ENCODE results near the gene TENM3. TPM values are rescaled to one million over a fixed set of nuclear protein-coding genes. Genes with fewer than 3 reads are reported as not detected.

The TENM3 gene
- total RNA-seq, 1 experiment from 2014 or later, result 71.0 TPM

DNA sequence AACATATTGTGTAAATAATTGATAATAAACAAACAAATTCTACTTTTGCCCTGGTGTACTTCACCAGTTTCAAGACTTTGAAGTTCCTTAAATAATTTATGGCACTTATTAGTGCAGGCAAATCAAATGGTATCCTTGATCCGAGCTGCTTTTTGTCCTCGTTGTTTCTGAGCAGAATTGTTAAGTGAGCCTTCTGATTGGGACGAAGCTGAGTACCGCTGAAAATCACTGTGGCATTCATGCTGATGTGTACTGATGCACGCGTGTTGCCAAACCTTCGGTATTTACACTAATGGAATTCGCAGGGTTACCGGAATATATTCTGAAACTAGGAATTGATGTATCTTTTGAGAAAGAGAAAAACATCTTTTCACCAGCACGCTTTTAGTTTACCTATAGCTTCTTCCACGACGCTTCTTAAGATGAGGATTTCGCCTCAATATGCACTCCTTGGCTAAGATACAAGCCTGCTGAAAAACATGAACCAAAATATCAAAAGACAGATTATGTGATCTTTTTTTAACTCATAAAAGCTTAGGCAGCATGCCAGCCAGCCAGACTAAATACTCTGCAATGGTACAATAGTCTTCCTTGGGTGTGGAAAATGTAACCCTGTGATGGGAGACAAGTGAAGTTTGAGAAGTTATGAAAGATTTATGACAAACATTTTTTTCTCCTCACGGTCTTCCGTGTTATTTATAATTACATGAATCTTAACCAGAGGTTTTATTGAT, 48.9 kb upstream of the TENM3 start (continued):
- TF ChIP-seq, protein P1, sequence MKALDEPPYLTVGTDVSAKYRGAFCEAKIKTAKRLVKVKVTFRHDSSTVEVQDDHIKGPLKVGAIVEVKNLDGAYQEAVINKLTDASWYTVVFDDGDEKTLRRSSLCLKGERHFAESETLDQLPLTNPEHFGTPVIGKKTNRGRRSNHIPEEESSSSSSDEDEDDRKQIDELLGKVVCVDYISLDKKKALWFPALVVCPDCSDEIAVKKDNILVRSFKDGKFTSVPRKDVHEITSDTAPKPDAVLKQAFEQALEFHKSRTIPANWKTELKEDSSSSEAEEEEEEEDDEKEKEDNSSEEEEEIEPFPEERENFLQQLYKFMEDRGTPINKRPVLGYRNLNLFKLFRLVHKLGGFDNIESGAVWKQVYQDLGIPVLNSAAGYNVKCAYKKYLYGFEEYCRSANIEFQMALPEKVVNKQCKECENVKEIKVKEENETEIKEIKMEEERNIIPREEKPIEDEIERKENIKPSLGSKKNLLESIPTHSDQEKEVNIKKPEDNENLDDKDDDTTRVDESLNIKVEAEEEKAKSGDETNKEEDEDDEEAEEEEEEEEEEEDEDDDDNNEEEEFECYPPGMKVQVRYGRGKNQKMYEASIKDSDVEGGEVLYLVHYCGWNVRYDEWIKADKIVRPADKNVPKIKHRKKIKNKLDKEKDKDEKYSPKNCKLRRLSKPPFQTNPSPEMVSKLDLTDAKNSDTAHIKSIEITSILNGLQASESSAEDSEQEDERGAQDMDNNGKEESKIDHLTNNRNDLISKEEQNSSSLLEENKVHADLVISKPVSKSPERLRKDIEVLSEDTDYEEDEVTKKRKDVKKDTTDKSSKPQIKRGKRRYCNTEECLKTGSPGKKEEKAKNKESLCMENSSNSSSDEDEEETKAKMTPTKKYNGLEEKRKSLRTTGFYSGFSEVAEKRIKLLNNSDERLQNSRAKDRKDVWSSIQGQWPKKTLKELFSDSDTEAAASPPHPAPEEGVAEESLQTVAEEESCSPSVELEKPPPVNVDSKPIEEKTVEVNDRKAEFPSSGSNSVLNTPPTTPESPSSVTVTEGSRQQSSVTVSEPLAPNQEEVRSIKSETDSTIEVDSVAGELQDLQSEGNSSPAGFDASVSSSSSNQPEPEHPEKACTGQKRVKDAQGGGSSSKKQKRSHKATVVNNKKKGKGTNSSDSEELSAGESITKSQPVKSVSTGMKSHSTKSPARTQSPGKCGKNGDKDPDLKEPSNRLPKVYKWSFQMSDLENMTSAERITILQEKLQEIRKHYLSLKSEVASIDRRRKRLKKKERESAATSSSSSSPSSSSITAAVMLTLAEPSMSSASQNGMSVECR (CRISPR knock-in tag; IDR thresholded peaks at IDR 0.05; ENCODE audit: borderline replicate concordance), result no peak
- TF ChIP-seq, protein P2, sequence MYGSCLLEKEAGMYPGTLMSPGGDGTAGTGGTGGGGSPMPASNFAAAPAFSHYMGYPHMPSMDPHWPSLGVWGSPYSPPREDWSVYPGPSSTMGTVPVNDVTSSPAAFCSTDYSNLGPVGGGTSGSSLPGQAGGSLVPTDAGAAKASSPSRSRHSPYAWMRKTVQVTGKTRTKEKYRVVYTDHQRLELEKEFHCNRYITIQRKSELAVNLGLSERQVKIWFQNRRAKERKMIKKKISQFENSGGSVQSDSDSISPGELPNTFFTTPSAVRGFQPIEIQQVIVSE (CRISPR knock-in tag; IDR thresholded peaks at IDR 0.05; ENCODE audit: borderline replicate concordance), result no peak

DNA sequence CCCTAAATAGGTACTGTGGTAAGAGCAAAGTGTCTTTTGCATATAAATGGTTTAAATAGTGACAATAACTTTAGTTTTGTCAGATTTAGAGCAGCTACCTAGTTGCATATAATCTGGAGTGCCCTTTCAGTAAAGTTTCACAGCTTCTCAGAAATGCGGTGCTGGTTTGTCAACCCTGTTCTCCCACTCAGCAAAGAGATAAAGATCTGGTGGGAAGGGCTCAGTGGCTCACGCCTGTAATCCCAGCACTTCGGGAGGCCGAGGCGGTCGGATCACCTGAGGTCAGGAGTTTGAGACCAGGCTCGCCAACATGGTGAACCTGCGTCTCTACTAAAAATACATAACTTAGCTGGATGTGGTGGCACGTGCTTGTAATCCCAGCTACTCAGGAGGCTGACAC, 45.6 kb upstream of the TENM3 start:
- Mint-ChIP-seq H3K9me3 (no peaks in the 10 kb centered on the region), H3K36me3 (no peaks in the 10 kb centered on the region)

DNA sequence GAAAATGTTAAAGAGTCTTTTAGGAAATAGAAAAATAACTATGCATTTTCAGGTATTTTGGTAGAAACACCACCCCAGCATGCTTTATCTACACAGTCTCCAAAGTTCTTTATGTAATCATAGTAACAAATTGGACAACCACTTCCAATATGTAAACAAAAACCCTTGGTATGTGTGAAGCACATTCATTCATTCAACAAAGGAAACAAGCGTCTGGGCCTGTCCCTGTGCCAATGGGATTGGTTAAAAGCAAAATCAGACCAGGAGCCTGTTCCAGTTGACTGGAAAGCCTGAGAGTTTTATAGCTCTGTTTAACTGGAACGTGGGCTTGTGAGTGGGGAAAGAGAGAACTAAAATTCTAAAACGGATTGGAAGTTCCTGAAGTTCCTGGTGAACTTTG, 41.3 kb upstream of the TENM3 start:
- Mint-ChIP-seq H3K4me1 (peaks cover 43% of the 10 kb centered on the region), H3K27ac (no peak overlapping the region), H3K36me3 (no peaks in the 10 kb centered on the region), H3K4me3 (no peak overlapping the region), H3K9me3 (no peaks in the 10 kb centered on the region), H3K27me3 (ENCODE audit: low read depth) (no peaks in the 10 kb centered on the region; the same call in 1 of the 2 replicates)
- ChIA-PET POLR2A (no interaction called here), CTCF (no interaction called here)
- ATAC-seq (no peak), DNase-seq (ENCODE audit: low spot score) (no peak)
- TF ChIP-seq, protein P3, sequence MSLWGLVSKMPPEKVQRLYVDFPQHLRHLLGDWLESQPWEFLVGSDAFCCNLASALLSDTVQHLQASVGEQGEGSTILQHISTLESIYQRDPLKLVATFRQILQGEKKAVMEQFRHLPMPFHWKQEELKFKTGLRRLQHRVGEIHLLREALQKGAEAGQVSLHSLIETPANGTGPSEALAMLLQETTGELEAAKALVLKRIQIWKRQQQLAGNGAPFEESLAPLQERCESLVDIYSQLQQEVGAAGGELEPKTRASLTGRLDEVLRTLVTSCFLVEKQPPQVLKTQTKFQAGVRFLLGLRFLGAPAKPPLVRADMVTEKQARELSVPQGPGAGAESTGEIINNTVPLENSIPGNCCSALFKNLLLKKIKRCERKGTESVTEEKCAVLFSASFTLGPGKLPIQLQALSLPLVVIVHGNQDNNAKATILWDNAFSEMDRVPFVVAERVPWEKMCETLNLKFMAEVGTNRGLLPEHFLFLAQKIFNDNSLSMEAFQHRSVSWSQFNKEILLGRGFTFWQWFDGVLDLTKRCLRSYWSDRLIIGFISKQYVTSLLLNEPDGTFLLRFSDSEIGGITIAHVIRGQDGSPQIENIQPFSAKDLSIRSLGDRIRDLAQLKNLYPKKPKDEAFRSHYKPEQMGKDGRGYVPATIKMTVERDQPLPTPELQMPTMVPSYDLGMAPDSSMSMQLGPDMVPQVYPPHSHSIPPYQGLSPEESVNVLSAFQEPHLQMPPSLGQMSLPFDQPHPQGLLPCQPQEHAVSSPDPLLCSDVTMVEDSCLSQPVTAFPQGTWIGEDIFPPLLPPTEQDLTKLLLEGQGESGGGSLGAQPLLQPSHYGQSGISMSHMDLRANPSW (CRISPR knock-in tag; conservative IDR thresholded peaks at IDR 0.05; ENCODE audit: low read depth), result no peak
- TF ChIP-seq, protein P4, sequence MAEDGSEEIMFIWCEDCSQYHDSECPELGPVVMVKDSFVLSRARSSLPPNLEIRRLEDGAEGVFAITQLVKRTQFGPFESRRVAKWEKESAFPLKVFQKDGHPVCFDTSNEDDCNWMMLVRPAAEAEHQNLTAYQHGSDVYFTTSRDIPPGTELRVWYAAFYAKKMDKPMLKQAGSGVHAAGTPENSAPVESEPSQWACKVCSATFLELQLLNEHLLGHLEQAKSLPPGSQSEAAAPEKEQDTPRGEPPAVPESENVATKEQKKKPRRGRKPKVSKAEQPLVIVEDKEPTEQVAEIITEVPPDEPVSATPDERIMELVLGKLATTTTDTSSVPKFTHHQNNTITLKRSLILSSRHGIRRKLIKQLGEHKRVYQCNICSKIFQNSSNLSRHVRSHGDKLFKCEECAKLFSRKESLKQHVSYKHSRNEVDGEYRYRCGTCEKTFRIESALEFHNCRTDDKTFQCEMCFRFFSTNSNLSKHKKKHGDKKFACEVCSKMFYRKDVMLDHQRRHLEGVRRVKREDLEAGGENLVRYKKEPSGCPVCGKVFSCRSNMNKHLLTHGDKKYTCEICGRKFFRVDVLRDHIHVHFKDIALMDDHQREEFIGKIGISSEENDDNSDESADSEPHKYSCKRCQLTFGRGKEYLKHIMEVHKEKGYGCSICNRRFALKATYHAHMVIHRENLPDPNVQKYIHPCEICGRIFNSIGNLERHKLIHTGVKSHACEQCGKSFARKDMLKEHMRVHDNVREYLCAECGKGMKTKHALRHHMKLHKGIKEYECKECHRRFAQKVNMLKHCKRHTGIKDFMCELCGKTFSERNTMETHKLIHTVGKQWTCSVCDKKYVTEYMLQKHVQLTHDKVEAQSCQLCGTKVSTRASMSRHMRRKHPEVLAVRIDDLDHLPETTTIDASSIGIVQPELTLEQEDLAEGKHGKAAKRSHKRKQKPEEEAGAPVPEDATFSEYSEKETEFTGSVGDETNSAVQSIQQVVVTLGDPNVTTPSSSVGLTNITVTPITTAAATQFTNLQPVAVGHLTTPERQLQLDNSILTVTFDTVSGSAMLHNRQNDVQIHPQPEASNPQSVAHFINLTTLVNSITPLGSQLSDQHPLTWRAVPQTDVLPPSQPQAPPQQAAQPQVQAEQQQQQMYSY (CRISPR knock-in tag; IDR thresholded peaks at IDR 0.05), result no peak
- no peak for TF ChIP-seq JUN (CRISPR knock-in tag; IDR thresholded peaks at IDR 0.05)
- TF ChIP-seq, protein P5, sequence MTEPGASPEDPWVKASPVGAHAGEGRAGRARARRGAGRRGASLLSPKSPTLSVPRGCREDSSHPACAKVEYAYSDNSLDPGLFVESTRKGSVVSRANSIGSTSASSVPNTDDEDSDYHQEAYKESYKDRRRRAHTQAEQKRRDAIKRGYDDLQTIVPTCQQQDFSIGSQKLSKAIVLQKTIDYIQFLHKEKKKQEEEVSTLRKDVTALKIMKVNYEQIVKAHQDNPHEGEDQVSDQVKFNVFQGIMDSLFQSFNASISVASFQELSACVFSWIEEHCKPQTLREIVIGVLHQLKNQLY (CRISPR knock-in tag; IDR thresholded peaks at IDR 0.05), result no peak
- TF ChIP-seq, protein P6, sequence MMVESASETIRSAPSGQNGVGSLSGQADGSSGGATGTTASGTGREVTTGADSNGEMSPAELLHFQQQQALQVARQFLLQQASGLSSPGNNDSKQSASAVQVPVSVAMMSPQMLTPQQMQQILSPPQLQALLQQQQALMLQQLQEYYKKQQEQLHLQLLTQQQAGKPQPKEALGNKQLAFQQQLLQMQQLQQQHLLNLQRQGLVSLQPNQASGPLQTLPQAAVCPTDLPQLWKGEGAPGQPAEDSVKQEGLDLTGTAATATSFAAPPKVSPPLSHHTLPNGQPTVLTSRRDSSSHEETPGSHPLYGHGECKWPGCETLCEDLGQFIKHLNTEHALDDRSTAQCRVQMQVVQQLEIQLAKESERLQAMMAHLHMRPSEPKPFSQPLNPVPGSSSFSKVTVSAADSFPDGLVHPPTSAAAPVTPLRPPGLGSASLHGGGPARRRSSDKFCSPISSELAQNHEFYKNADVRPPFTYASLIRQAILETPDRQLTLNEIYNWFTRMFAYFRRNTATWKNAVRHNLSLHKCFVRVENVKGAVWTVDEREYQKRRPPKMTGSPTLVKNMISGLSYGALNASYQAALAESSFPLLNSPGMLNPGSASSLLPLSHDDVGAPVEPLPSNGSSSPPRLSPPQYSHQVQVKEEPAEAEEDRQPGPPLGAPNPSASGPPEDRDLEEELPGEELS (CRISPR knock-in tag; IDR thresholded peaks at IDR 0.05), result no peak
- TF ChIP-seq, protein P7, sequence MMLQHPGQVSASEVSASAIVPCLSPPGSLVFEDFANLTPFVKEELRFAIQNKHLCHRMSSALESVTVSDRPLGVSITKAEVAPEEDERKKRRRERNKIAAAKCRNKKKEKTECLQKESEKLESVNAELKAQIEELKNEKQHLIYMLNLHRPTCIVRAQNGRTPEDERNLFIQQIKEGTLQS (CRISPR knock-in tag; conservative IDR thresholded peaks at IDR 0.05), result no peak

More for the DNA sequence above, 45.6 kb upstream of the TENM3 start:
- H3K4me3 Mint-ChIP-seq, result no peak overlapping the region
- peaks cover 18% of the 10 kb centered on the region for H3K4me1 Mint-ChIP-seq
- no peaks in the 10 kb centered on the region for H3K27me3 Mint-ChIP-seq (ENCODE audit: low read depth)
- TF ChIP-seq ZNF396 (CRISPR knock-in tag; IDR thresholded peaks at IDR 0.05; ENCODE audit: borderline replicate concordance), result no peak
- TF ChIP-seq, protein P8, sequence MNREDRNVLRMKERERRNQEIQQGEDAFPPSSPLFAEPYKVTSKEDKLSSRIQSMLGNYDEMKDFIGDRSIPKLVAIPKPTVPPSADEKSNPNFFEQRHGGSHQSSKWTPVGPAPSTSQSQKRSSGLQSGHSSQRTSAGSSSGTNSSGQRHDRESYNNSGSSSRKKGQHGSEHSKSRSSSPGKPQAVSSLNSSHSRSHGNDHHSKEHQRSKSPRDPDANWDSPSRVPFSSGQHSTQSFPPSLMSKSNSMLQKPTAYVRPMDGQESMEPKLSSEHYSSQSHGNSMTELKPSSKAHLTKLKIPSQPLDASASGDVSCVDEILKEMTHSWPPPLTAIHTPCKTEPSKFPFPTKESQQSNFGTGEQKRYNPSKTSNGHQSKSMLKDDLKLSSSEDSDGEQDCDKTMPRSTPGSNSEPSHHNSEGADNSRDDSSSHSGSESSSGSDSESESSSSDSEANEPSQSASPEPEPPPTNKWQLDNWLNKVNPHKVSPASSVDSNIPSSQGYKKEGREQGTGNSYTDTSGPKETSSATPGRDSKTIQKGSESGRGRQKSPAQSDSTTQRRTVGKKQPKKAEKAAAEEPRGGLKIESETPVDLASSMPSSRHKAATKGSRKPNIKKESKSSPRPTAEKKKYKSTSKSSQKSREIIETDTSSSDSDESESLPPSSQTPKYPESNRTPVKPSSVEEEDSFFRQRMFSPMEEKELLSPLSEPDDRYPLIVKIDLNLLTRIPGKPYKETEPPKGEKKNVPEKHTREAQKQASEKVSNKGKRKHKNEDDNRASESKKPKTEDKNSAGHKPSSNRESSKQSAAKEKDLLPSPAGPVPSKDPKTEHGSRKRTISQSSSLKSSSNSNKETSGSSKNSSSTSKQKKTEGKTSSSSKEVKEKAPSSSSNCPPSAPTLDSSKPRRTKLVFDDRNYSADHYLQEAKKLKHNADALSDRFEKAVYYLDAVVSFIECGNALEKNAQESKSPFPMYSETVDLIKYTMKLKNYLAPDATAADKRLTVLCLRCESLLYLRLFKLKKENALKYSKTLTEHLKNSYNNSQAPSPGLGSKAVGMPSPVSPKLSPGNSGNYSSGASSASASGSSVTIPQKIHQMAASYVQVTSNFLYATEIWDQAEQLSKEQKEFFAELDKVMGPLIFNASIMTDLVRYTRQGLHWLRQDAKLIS (CRISPR knock-in tag; IDR thresholded peaks at IDR 0.05; ENCODE audit: borderline replicate concordance), result no peak
- TF ChIP-seq NFATC4 (CRISPR knock-in tag; IDR thresholded peaks at IDR 0.05), result no peak
- ATAC-seq (no peak), DNase-seq (ENCODE audit: low spot score) (no peak)
- peak overlapping the region; percentile 44; the same call in 1 of the 2 replicates for H3K27ac Mint-ChIP-seq
- POLR2A ChIA-PET, result no interaction called here
- CTCF ChIA-PET, result no interaction called here
